Ishikawa (cell line): ENCODE data around the gene SERPINA3.

Source experiments
- EP300 ChIP-seq: IDR thresholded peaks from 2 replicates; pipeline ENCODE4 v1.6.1; 2012; ENCODE audit warnings: borderline replicate concordance
- FOXM1 ChIP-seq: IDR thresholded peaks from 2 replicates; pipeline ENCODE4 v1.6.1; 2012; ENCODE audit warnings: low read depth, borderline replicate concordance
- NFIC ChIP-seq: IDR thresholded peaks from 2 replicates; pipeline ENCODE4 v1.6.1; 2012
- RAD21 ChIP-seq: IDR thresholded peaks from 2 replicates; pipeline ENCODE4 v1.6.1; 2012; ENCODE audit warnings: low read depth
- TCF12 ChIP-seq: IDR thresholded peaks from 2 replicates; pipeline ENCODE4 v1.6.1; 2012; ENCODE audit warnings: low read depth
- TF ChIP-seq, protein P1 (sequence below): IDR thresholded peaks from 2 replicates; pipeline ENCODE4 v1.6.1; 2012; ENCODE audit warnings: low read depth, mild to moderate bottlenecking

DNA sequence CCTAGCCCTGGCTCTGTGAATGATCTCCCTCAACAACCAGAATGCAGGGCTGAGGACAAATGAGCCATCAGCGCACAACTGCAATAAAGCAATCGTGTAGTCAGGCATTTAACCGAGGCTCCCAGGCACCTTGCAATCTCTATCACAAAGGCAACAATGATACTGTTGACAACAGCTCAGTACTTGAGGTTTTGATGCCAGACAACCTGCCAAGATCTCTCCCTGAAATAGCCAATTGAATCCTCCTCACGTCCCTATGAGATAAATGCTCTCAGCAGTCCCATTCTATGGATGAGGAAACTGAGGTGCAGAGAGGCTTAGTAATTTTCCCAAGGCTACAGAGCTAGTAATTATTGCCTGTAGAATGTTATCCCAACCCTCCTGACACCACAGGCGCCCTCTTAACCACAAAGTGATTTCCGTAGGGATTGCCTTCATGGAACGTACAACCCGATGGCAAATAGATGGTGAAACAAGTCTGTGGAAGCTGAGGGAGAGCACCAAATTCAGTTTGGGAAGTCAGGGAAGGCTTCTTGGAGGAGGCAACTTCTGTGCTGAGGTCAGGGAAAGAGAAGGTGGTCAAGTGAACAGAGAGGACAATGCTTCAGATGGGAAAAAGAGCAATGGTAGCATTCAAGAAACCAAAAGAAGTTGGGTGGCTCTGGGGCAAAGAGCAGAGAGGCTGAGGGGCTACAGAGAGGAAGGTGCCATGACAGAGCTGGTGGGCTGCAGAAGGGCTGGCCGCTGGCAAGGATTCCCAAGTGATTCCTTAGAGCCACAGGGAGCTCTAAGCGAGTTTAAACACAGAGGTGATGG lies 12.6 kb downstream of the SERPINA3 start:
- TF ChIP-seq NFIC (no peak), RAD21 (no peak), FOXM1 (no peak), EP300 (no peak), TCF12 (no peak)
- TF ChIP-seq, protein P1, sequence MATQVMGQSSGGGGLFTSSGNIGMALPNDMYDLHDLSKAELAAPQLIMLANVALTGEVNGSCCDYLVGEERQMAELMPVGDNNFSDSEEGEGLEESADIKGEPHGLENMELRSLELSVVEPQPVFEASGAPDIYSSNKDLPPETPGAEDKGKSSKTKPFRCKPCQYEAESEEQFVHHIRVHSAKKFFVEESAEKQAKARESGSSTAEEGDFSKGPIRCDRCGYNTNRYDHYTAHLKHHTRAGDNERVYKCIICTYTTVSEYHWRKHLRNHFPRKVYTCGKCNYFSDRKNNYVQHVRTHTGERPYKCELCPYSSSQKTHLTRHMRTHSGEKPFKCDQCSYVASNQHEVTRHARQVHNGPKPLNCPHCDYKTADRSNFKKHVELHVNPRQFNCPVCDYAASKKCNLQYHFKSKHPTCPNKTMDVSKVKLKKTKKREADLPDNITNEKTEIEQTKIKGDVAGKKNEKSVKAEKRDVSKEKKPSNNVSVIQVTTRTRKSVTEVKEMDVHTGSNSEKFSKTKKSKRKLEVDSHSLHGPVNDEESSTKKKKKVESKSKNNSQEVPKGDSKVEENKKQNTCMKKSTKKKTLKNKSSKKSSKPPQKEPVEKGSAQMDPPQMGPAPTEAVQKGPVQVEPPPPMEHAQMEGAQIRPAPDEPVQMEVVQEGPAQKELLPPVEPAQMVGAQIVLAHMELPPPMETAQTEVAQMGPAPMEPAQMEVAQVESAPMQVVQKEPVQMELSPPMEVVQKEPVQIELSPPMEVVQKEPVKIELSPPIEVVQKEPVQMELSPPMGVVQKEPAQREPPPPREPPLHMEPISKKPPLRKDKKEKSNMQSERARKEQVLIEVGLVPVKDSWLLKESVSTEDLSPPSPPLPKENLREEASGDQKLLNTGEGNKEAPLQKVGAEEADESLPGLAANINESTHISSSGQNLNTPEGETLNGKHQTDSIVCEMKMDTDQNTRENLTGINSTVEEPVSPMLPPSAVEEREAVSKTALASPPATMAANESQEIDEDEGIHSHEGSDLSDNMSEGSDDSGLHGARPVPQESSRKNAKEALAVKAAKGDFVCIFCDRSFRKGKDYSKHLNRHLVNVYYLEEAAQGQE = no peak
